PC-3 (cell line): ENCODE measurements around the gene PLPP1. TPM values are rescaled to one million over a fixed set of nuclear protein-coding genes. Genes with fewer than 3 reads are reported as not detected.
A peak's percentile ranks its signal among the peaks of the same experiment; 100 is the strongest.

ENCODE experiments used
- ATAC-seq: fragments of 200-7000 bp; cut with Tn5 transposase; 2 replicates; pipeline ENCODE4 v1.9.1; 2020; ENCODE audit warnings: mild to moderate bottlenecking, moderate library complexity
- BruUV-seq: library from RNA; stranded (reverse); fragments of 400-500 nt; replicated peaks from 2 replicates; lab custom pipeline; 2021; lab: Mats Ljungman, UMichigan
- CTCF ChIA-PET: fragments of 300-600 bp; sonication (Branson Sonifier 250); formaldehyde crosslinking; loops from one replicate; lab custom pipeline; 2022; ENCODE audit warnings: antibody characterized with exemption; lab: Charles Lee
- POLR2A ChIA-PET: fragments of 300-600 bp; sonication (Branson Sonifier 250); formaldehyde crosslinking; loops from one replicate; lab custom pipeline; 2022; ENCODE audit warnings: antibody characterized with exemption; ENCODE audit not compliant: unreplicated experiment; lab: Charles Lee
- DNase-seq: peaks from one replicate; pipeline ENCODE4 v3.0.0-alpha.2; 2015
- H2AFZ ChIP-seq: fragments of 300-600 bp; sonication (generic); 2 replicates; pipeline ENCODE4 v1.6.0; 2016; ENCODE audit warnings: antibody characterized with exemption, low read length
- H3F3A ChIP-seq: fragments of 300-600 bp; sonication (generic); one replicate; pipeline ENCODE4 v1.6.0; 2017; ENCODE audit warnings: antibody characterized with exemption, low read length, control low read depth, mild to moderate bottlenecking; ENCODE audit not compliant: unreplicated experiment
- H3K27ac ChIP-seq: fragments of 300-600 bp; sonication (generic); 2 replicates; pipeline ENCODE4 v1.5.1; 2016; ENCODE audit warnings: mild to moderate bottlenecking, low read length
- H3K27me3 ChIP-seq: fragments of 300-600 bp; sonication (generic); 2 replicates; pipeline ENCODE4 v1.6.1; 2016; ENCODE audit warnings: low read length, mixed read lengths
- H3K36me3 ChIP-seq: fragments of 300-600 bp; sonication (generic); 2 replicates; pipeline ENCODE4 v1.6.1; 2016; ENCODE audit warnings: low read depth, mixed run types, low read length, mixed read lengths
- H3K4me1 ChIP-seq: fragments of 300-600 bp; sonication (generic); 2 replicates; pipeline ENCODE4 v1.5.1; 2016; ENCODE audit warnings: low read length; ENCODE audit not compliant: insufficient read depth
- H3K4me2 ChIP-seq: fragments of 300-600 bp; sonication (generic); 2 replicates; pipeline ENCODE4 v1.6.0; 2016; ENCODE audit warnings: low read length
- H3K4me3 ChIP-seq: fragments of 300-600 bp; sonication (generic); 2 replicates; pipeline ENCODE4 v1.5.1; 2016; ENCODE audit warnings: mild to moderate bottlenecking, low read length, mixed read lengths
- H3K79me2 ChIP-seq: fragments of 300-600 bp; sonication (generic); 2 replicates; pipeline ENCODE4 v1.6.1; 2017; ENCODE audit warnings: low read length, mixed read lengths
- H3K9ac ChIP-seq: fragments of 300-600 bp; sonication (generic); 2 replicates; pipeline ENCODE4 v1.6.0; 2016; ENCODE audit warnings: mild to moderate bottlenecking, low read length
- H3K9me2 ChIP-seq: fragments of 300-600 bp; sonication (generic); replicated peaks from 2 replicates; pipeline ENCODE4 v1.6.1; 2016; ENCODE audit warnings: mixed run types, low read length, mixed read lengths
- H3K9me3 ChIP-seq: fragments of 300-600 bp; sonication (generic); 2 replicates; pipeline ENCODE4 v1.6.1; 2016; ENCODE audit warnings: low read length, mixed read lengths
- H4K20me1 ChIP-seq: fragments of 300-600 bp; sonication (generic); 2 replicates; pipeline ENCODE4 v1.6.1; 2016; ENCODE audit warnings: low read length, mixed read lengths
- EZH2 ChIP-seq: fragments of 300-600 bp; sonication (generic); IDR thresholded peaks from one replicate; pipeline ENCODE4 v1.6.1; 2017; ENCODE audit warnings: antibody characterized with exemption, mild to moderate bottlenecking, low read length; ENCODE audit not compliant: unreplicated experiment
- EZH2phosphoT487 ChIP-seq: fragments of 300-600 bp; sonication (generic); IDR thresholded peaks from 2 replicates; pipeline ENCODE4 v1.6.1; 2018; ENCODE audit warnings: mild to moderate bottlenecking, antibody characterized with exemption, low read length, borderline replicate concordance
- intact Hi-C: fragments of 100-400 bp; cut with micrococcal nuclease; formaldehyde crosslinking; loops from 2 replicates; pipeline ENCODE4 v1.9.0; 2023
- total RNA-seq: library from RNA; depleted of rRNA; stranded (reverse); fragments of >200 nt; gene quantifications from 2 replicates; pipeline ENCODE4 v1.2.3, GENCODE V29; 2014
- TF ChIP-seq, protein P1 (sequence below): fragments of 300-600 bp; sonication (generic); conservative IDR thresholded peaks from 2 replicates; pipeline ENCODE4 v1.5.1; 2017; ENCODE audit warnings: antibody characterized with exemption, low read depth, mild to moderate bottlenecking, low read length

The PLPP1 gene
- total RNA-seq, 1 experiment from 2014 or later, result 16.2 TPM

DNA sequence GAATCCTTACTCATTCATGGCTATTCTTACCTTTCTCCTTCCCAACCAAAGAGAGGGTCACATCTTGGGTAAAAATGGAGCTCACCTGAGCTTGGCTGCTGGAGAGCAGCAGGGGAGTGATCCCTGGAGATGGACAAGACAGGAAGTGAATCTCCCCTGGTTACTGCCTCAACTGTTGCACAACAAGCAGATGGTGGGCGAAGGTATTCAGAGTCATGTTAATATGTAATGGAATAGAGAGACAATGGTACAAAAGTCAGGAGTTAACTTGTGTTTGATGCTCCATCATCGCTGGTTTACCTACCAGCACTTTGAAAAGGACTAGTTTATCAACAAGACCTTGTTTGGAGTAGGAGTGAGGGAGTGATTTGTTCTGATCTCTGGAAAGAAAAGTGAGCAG, 13.0 kb upstream of the PLPP1 start:
- Histone ChIP-seq H3K4me1 (no peaks in the 10 kb centered on the region), H3K4me2 (no peak overlapping the region), H3K9me3 (no peaks in the 10 kb centered on the region), H3K27me3 (no peaks in the 10 kb centered on the region), H3K36me3 (no peaks in the 10 kb centered on the region), H3K9me2 (no peaks in the 10 kb centered on the region), H2AFZ (no peak overlapping the region), H3K4me3 (no peak overlapping the region), H4K20me1 (no peaks in the 10 kb centered on the region), H3F3A (no peaks in the 10 kb centered on the region), H3K27ac (no peak overlapping the region), H3K79me2 (no peaks in the 10 kb centered on the region), H3K9ac (no peak overlapping the region)
- BruUV-seq, result no TSS peak
- TF ChIP-seq EZH2phosphoT487 (no peak), EZH2 (no peak)
- TF ChIP-seq, protein P1, sequence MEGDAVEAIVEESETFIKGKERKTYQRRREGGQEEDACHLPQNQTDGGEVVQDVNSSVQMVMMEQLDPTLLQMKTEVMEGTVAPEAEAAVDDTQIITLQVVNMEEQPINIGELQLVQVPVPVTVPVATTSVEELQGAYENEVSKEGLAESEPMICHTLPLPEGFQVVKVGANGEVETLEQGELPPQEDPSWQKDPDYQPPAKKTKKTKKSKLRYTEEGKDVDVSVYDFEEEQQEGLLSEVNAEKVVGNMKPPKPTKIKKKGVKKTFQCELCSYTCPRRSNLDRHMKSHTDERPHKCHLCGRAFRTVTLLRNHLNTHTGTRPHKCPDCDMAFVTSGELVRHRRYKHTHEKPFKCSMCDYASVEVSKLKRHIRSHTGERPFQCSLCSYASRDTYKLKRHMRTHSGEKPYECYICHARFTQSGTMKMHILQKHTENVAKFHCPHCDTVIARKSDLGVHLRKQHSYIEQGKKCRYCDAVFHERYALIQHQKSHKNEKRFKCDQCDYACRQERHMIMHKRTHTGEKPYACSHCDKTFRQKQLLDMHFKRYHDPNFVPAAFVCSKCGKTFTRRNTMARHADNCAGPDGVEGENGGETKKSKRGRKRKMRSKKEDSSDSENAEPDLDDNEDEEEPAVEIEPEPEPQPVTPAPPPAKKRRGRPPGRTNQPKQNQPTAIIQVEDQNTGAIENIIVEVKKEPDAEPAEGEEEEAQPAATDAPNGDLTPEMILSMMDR, result no peak
- ATAC-seq, result no peak
- ChIA-PET CTCF (interaction anchor here (0.6 kb wide), 1 partner anchor 153 kb away, joined by 4 read pairs; no protein-coding TSS in a partner anchor), POLR2A (no interaction called here)
- DNase-seq, result no peak
- intact Hi-C loops, result no loop called here

DNA sequence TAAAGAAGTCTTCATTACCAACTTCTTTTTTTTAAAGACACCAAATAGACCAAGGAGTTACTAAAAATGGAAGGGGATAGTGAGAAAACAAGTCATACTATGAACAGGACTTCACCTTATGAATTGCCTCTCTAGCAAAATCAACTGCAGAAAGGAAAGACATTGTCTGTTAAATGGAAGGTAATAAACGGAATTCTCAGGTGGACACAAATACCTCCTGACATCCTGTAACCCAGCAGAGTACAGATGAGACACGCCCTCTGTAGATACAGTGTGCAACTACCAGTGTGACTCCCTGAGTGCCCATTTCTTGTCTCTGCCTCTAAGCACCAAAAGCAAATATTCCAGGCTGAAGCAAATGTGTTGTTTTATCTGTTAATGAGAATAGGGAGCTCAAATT, 12.2 kb upstream of the PLPP1 start:
- Histone ChIP-seq H3F3A (no peaks in the 10 kb centered on the region), H3K27ac (no peak overlapping the region), H3K36me3 (no peaks in the 10 kb centered on the region), H3K27me3 (no peaks in the 10 kb centered on the region), H4K20me1 (no peaks in the 10 kb centered on the region), H3K9me3 (no peaks in the 10 kb centered on the region), H3K9ac (no peak overlapping the region), H3K4me2 (no peak overlapping the region), H3K4me1 (no peaks in the 10 kb centered on the region), H3K4me3 (no peak overlapping the region), H2AFZ (no peak overlapping the region), H3K79me2 (no peaks in the 10 kb centered on the region), H3K9me2 (no peaks in the 10 kb centered on the region)
- ATAC-seq (peak; percentile 58; the same call in 1 of the 2 replicates), DNase-seq (peak; percentile 21)
- no peak for TF ChIP-seq EZH2phosphoT487
- TF ChIP-seq, protein P1, result no peak; the same call in 1 of the 2 replicates
- no peak for TF ChIP-seq EZH2
- intact Hi-C loops, result no loop called here
- no TSS peak for BruUV-seq
- ChIA-PET POLR2A (no interaction called here), CTCF (no interaction called here)

DNA sequence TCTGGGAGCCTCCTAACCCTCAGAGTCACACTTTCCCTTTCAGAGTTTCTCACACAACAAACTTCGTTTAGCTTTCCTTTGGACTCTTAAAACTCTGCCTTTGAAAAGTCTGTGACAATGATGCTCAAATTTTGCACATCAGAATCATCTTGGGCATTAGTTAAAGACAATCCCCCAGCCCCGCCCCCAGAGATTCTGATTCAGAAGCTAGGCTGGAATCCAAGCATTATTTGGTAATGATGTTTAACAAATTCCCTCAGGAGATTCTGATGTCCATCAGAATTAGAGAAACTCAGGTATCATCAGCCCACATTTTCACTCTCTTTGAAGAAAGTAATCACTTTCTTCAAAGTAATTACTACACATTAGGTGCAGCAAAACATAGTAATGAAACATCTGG, 9.6 kb upstream of the PLPP1 start:
- POLR2A ChIA-PET, result no interaction called here
- no peak overlapping the region for H3K27ac ChIP-seq
- no peak overlapping the region for H3K4me2 ChIP-seq
- H3K27me3 ChIP-seq, result no peaks in the 10 kb centered on the region
- TF ChIP-seq, protein P1, result no peak
- TF ChIP-seq EZH2phosphoT487 (no peak), EZH2 (no peak)
- no peaks in the 10 kb centered on the region for H3K9me2 ChIP-seq
- no peak overlapping the region for H3K9ac ChIP-seq
- no peak overlapping the region for H3K4me3 ChIP-seq
- BruUV-seq, result no TSS peak
- no peaks in the 10 kb centered on the region for H3K36me3 ChIP-seq
- ATAC-seq (no peak), DNase-seq (peak; percentile 39)
- intact Hi-C loops, result no loop called here
- no peaks in the 10 kb centered on the region for H4K20me1 ChIP-seq
- no peak overlapping the region for H2AFZ ChIP-seq
- peaks cover 4% of the 10 kb centered on the region; the same call in 1 of the 2 replicates for H3K4me1 ChIP-seq
- H3F3A ChIP-seq, result no peaks in the 10 kb centered on the region
- CTCF ChIA-PET, result interaction anchor here (0.6 kb wide), 1 partner anchor 1344 kb away, joined by 3 read pairs; no protein-coding TSS in a partner anchor
- H3K9me3 ChIP-seq, result no peaks in the 10 kb centered on the region
- no peaks in the 10 kb centered on the region for H3K79me2 ChIP-seq
